GM12878 (cell line): ENCODE measurements around the gene ZNF837. TPM values are rescaled to one million over a fixed set of nuclear protein-coding genes. Genes with fewer than 3 reads are reported as not detected.

Experiments used
- ATAC-seq: fragments of 200-7000 bp; cut with Tn5 transposase; 3 replicates; pipeline ENCODE4 v1.9.1; 2020; ENCODE audit warnings: mild to moderate bottlenecking, moderate library complexity
- BruUV-seq: library from RNA; stranded (reverse); fragments of 400-500 nt; replicated peaks from 2 replicates; lab custom pipeline; 2021; lab: Mats Ljungman, UMichigan
- CTCF ChIA-PET: fragments of 300-600 bp; sonication (Branson Sonifier 250); formaldehyde crosslinking; extraction: SDS; loops from one replicate; lab custom pipeline; 2021; ENCODE audit warnings: inconsistent platforms; lab: Yijun Ruan, JAX
- POLR2A ChIA-PET: fragments of 350-600 bp; formaldehyde crosslinking; extraction: SDS; loops from one replicate; lab custom pipeline; 2021; ENCODE audit warnings: inconsistent platforms; lab: Charles Lee
- RAD21 ChIA-PET: fragments of 300-600 bp; sonication (Branson Sonifier 250); formaldehyde crosslinking; loops from one replicate; lab custom pipeline; 2023; ENCODE audit warnings: antibody characterized with exemption; ENCODE audit not compliant: unreplicated experiment; lab: Charles Lee
- SMC1A ChIA-PET: fragments of 300-600 bp; sonication (Branson Sonifier 250); formaldehyde crosslinking; loops from one replicate; lab custom pipeline; 2023; ENCODE audit not compliant: unreplicated experiment, uncharacterized antibody; lab: Charles Lee
- DNase-seq: peaks from one replicate; pipeline ENCODE4 v3.0.0-alpha.2; 2011; ENCODE audit warnings: low read depth, low spot score
- FAIRE-seq: peaks from 3 replicates; lab custom pipeline; 2011; peaks lifted over from hg19 to GRCh38; lab: Jason Lieb, UNC
- H2AFZ ChIP-seq: 2 replicates; pipeline ENCODE4 v1.6.0; 2011; ENCODE audit warnings: low read depth, low read length, control low read depth; ENCODE audit not compliant: control insufficient read depth
- H3K27ac ChIP-seq: 2 replicates; pipeline ENCODE4 v1.5.1; 2011; ENCODE audit warnings: control low read depth; ENCODE audit not compliant: control insufficient read depth, insufficient read depth
- H3K27me3 ChIP-seq, 2 experiments: replicated peaks in 1 of 2; 2 replicates each; pipeline versions ENCODE4 v1.6.0 to v1.6.1; 2011; ENCODE audit warnings: low read length in 1 of 2; ENCODE audit not compliant: control insufficient read depth in 2 of 2, insufficient read depth in 2 of 2
- H3K36me3 ChIP-seq, 2 experiments: 2 replicates each; pipeline ENCODE4 v1.5.1; 2011; ENCODE audit warnings: low read length in 1 of 2; ENCODE audit not compliant: control insufficient read depth in 2 of 2, insufficient read depth in 2 of 2
- H3K4me1 ChIP-seq: 2 replicates; pipeline ENCODE4 v1.6.1; 2011; ENCODE audit warnings: mild to moderate bottlenecking, low read length, moderate library complexity, mixed read lengths; ENCODE audit not compliant: control insufficient read depth, insufficient read depth
- H3K4me2 ChIP-seq: 2 replicates; pipeline ENCODE4 v1.6.0; 2011; ENCODE audit warnings: control low read depth; ENCODE audit not compliant: control insufficient read depth, insufficient read depth
- H3K4me3 ChIP-seq: fragments of 200-600 bp; sonication (generic); 2 replicates; pipeline ENCODE4 v1.5.1; 2016
- H3K79me2 ChIP-seq: 2 replicates; pipeline ENCODE4 v1.6.0; 2011; ENCODE audit warnings: low read length; ENCODE audit not compliant: control insufficient read depth, insufficient read depth
- H3K9ac ChIP-seq: 2 replicates; pipeline ENCODE4 v1.8.0; 2011; ENCODE audit warnings: low read length, control low read depth, mixed read lengths; ENCODE audit not compliant: control insufficient read depth, insufficient read depth
- H3K9me3 ChIP-seq: replicated peaks from 3 replicates; pipeline ENCODE4 v1.5.1; 2011; ENCODE audit warnings: mild to moderate bottlenecking, low read length; ENCODE audit not compliant: control insufficient read depth, insufficient read depth
- H4K20me1 ChIP-seq: 2 replicates; pipeline ENCODE4 v1.6.0; 2011; ENCODE audit not compliant: control insufficient read depth, insufficient read depth
- ATF7 ChIP-seq: fragments of 450-650 bp; IDR thresholded peaks from 2 replicates; pipeline ENCODE4 v1.6.1; 2016; ENCODE audit warnings: low read depth, mild to moderate bottlenecking
- E4F1 ChIP-seq: fragments of 450-650 bp; IDR thresholded peaks from 2 replicates; pipeline ENCODE4 v1.6.1; 2018; ENCODE audit warnings: borderline replicate concordance, mild to moderate bottlenecking; ENCODE audit not compliant: partially characterized antibody
- KDM1A ChIP-seq: fragments of 200-600 bp; sonication (generic); IDR thresholded peaks from 2 replicates; pipeline ENCODE4 v1.6.1; 2016; ENCODE audit warnings: borderline replicate concordance
- POU2F2 ChIP-seq: IDR thresholded peaks from 3 replicates; pipeline ENCODE4 v1.6.1; 2011; ENCODE audit warnings: low read depth, mild to moderate bottlenecking, low read length, borderline replicate concordance
- PRDM15 ChIP-seq: fragments of 450-650 bp; formaldehyde crosslinking; IDR thresholded peaks from 2 replicates; pipeline ENCODE4 v1.4.0; 2020; ENCODE audit warnings: mild to moderate bottlenecking, moderate library complexity
- SMAD1 ChIP-seq: fragments of 450-650 bp; IDR thresholded peaks from 2 replicates; pipeline ENCODE4 v1.6.1; 2018; ENCODE audit warnings: mild to moderate bottlenecking, low read depth; ENCODE audit not compliant: partially characterized antibody
- SP1 ChIP-seq: IDR thresholded peaks from one replicate; pipeline ENCODE4 v1.6.1; 2011; ENCODE audit warnings: low read depth, low read length
- ZNF687 ChIP-seq: fragments of 450-650 bp; IDR thresholded peaks from 2 replicates; pipeline ENCODE4 v1.6.1; 2017; ENCODE audit warnings: mild to moderate bottlenecking, moderate library complexity
- WGBS: methylation state at CpG from one replicate; pipeline ENCODE4 v1.1.6; 2016; ENCODE audit warnings: low lambda C conversion rate; ENCODE audit not compliant: insufficient replicate concordance, insufficient coverage; ENCODE audit errors: missing lambda C conversion rate; 5-methylcytosine and 5-hydroxymethylcytosine counted together
- in situ Hi-C: fragments of 300-500 bp; cut with MboI; formaldehyde crosslinking; loops from 9 replicates; pipeline ENCODE4 v1.14.3; 2018; ENCODE audit warnings: mixed read lengths
- intact Hi-C: fragments of 100-400 bp; cut with micrococcal nuclease; formaldehyde crosslinking; loops from one replicate; pipeline ENCODE4 v1.14.2; 2022; ENCODE audit not compliant: unreplicated experiment
- polyA plus RNA-seq, 11 experiments: library from polyadenylated mRNA; depleted of rRNA in 4 of 11; unstranded in 6 of 11; stranded (reverse) in 5 of 11; fragments of >200 nt; fragmentation: Nextera tagmentation in 4 of 11; fragmentation: Illumina TruSeq in 1 of 11; extraction: Ambion mirVana in 4 of 11; extraction: Trizol in 1 of 11; gene quantifications; 1 replicate in 1 of 11; 2 replicates in 10 of 11; pipeline versions ENCODE4 v1.2.1 to v1.2.3, GENCODE V29; 2011 to 2016; ENCODE audit warnings: inconsistent platforms in 2 of 11, missing spikeins in 2 of 11, low read depth in 1 of 11
- total RNA-seq, 4 experiments: library from RNA; depleted of rRNA in 3 of 4; stranded (reverse); fragments of >200 nt in 3 of 4; fragmentation: Illumina TruSeq in 1 of 4; extraction: Trizol in 1 of 4; gene quantifications; 2 replicates each; pipeline versions ENCODE4 v1.2.1 to v1.2.3, GENCODE V29; 2013 to 2021

Gene ZNF837
- total and polyA plus RNA-seq, 10 of the 15 experiments (the other 5 are each of a cell fraction or from before 2014, with no cell fraction given): 0.07 to 2.9 (median 2.0) TPM; not detected in 2

GRCh38 chr19:58374200-58374599 lies 6.6 kb downstream of the ZNF837 start:
- FAIRE-seq (no peak), ATAC-seq (no peak), DNase-seq (no peak)
- no peak overlapping the region for H3K9ac ChIP-seq
- BruUV-seq: no TSS peak
- ChIA-PET RAD21 (no interaction called here), CTCF (interaction anchor here (1.5 kb wide), 1 partner anchor 9 kb away, joined by 4 read pairs; no protein-coding TSS in a partner anchor), POLR2A (interaction anchor here (1.1 to 1.4 kb wide), 2 partner anchors 9 to 12 kb away, joined by 4 read pairs; partner anchors contain the start of gene ZNF497), SMC1A (interaction anchor here (1.1 to 2.7 kb wide), 2 partner anchors 10 to 11 kb away, joined by 3 to 7 read pairs; partner anchors contain the start of gene ZNF497)
- H3K27ac ChIP-seq: no peak overlapping the region
- no peaks in the 10 kb centered on the region for H3K36me3 ChIP-seq
- no peaks in the 10 kb centered on the region for H4K20me1 ChIP-seq
- H3K4me3 ChIP-seq: no peak overlapping the region
- no peaks in the 10 kb centered on the region for H3K9me3 ChIP-seq
- no peaks in the 10 kb centered on the region for H3K27me3 ChIP-seq
- intact Hi-C loops (no loop called here), in situ Hi-C loops (no loop called here)
- H3K4me2 ChIP-seq: no peak overlapping the region
- TF ChIP-seq E4F1: no peak
- TF ChIP-seq SP1: no peak
- TF ChIP-seq KDM1A: no peak
- no peak for TF ChIP-seq PRDM15 (CRISPR knock-in tag)
- no peak for TF ChIP-seq ATF7
- TF ChIP-seq SMAD1: no peak
- TF ChIP-seq POU2F2: no peak
- no peak for TF ChIP-seq ZNF687
- H2AFZ ChIP-seq: no peak overlapping the region
- no peaks in the 10 kb centered on the region for H3K79me2 ChIP-seq
- WGBS: 91% methylated on average over 4 of the region's 4 CpGs
- H3K4me1 ChIP-seq: no peaks in the 10 kb centered on the region; the same call in 1 of the 2 replicates
